ENCODE results near the gene FOXP3.

DNA sequence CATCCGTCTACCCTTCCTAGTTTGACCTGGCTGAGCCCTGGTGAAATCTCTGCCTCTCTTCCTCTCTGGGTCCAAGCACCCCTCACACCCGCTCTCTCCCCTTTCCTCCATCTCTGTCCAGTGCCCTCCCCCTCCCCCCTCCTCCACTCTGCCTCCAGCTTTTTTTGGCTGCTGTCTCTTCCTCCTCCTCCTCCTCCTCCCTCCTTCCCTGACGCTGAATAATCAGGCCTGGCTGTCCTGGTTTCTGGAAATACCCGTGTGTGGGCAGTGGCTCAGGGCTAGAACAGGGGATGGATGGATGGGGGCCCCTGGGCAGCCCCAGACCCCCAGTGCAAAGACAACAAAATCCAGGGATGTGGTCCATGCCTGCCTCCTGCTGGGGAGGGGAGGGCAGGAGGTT, 59.8 kb downstream of the FOXP3 start:
- TF ChIP-seq, protein P1, sequence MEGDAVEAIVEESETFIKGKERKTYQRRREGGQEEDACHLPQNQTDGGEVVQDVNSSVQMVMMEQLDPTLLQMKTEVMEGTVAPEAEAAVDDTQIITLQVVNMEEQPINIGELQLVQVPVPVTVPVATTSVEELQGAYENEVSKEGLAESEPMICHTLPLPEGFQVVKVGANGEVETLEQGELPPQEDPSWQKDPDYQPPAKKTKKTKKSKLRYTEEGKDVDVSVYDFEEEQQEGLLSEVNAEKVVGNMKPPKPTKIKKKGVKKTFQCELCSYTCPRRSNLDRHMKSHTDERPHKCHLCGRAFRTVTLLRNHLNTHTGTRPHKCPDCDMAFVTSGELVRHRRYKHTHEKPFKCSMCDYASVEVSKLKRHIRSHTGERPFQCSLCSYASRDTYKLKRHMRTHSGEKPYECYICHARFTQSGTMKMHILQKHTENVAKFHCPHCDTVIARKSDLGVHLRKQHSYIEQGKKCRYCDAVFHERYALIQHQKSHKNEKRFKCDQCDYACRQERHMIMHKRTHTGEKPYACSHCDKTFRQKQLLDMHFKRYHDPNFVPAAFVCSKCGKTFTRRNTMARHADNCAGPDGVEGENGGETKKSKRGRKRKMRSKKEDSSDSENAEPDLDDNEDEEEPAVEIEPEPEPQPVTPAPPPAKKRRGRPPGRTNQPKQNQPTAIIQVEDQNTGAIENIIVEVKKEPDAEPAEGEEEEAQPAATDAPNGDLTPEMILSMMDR (IDR thresholded peaks at IDR 0.05): no peak
- no peak for TF ChIP-seq EZH2phosphoT487 (IDR thresholded peaks at IDR 0.05)

Measured in neural progenitor cell (in vitro differentiated cells).